ENCODE measurements around the gene AK3. TPM values are rescaled to one million over a fixed set of nuclear protein-coding genes. Genes with fewer than 3 reads are reported as not detected.

AK3 gene
- total and polyA plus RNA-seq, 10 of the 15 experiments (the other 5 are each of a cell fraction or from before 2014, with no cell fraction given): 14.2 to 86.6 (median 43.9) TPM

DNA sequence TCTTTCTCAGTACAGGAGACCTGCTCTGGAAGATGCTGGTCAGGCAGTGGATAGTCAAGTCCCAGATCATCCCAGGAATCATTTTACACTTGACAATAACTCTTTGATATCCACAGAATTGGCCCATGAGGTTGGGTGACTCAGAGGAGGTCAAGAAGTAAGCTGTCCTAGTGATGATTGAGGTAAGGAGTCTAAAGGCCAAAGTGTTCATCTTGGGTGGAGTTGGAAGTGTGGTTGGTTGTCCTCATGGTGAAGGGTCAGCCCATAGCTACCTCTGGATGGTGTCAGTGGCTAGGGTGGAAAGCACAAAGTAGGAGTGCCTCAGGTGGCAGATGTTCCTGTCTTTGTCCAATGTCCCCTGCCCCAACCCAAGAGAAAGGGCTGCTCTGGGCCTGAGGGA is 27.7 kb upstream of the AK3 start:
- Histone ChIP-seq H3K79me2 (ENCODE audit: control insufficient read depth, insufficient read depth, low read length) (no peaks in the 10 kb centered on the region), H2AFZ (ENCODE audit: control insufficient read depth, low read depth, low read length) (no peak overlapping the region), H3K4me1 (ENCODE audit: control insufficient read depth, insufficient read depth, low read length) (peaks cover 6% of the 10 kb centered on the region), H3K27ac (ENCODE audit: control insufficient read depth, insufficient read depth) (no peak overlapping the region), H3K36me3 (ENCODE audit: control insufficient read depth in 2 of 2, insufficient read depth in 2 of 2, low read length in 1 of 2) (no peaks in the 10 kb centered on the region), H3K4me3 (no peak overlapping the region), H3K4me2 (ENCODE audit: control insufficient read depth, insufficient read depth) (no peak overlapping the region), H4K20me1 (ENCODE audit: control insufficient read depth, insufficient read depth) (no peaks in the 10 kb centered on the region), H3K9ac (ENCODE audit: control insufficient read depth, insufficient read depth, low read length) (no peak overlapping the region), H3K27me3 (replicated peaks in 1 of 2; ENCODE audit: control insufficient read depth in 2 of 2, insufficient read depth in 2 of 2, low read length in 1 of 2) (no peaks in the 10 kb centered on the region), H3K9me3 (replicated peaks; ENCODE audit: control insufficient read depth, insufficient read depth, low read length) (no peaks in the 10 kb centered on the region; the same call in 2 of the 3 replicates)
- DNase-seq (ENCODE audit: low read depth, low spot score) (no peak), ATAC-seq (no peak), FAIRE-seq (no peak)
- in situ Hi-C loops (cut with MboI) (no loop called here), intact Hi-C loops (cut with micrococcal nuclease; ENCODE audit: unreplicated experiment) (no loop called here)
- ChIA-PET POLR2A (no interaction called here), CTCF (interaction anchor here (0.5 to 2.8 kb wide), 5 partner anchors 9 to 220 kb away, joined by 3 to 15 read pairs (median 5); no protein-coding TSS in a partner anchor), RAD21 (ENCODE audit: unreplicated experiment) (no interaction called here), SMC1A (ENCODE audit: uncharacterized antibody, unreplicated experiment) (no interaction called here)
- BruUV-seq (replicated peaks): no TSS peak
- TF ChIP-seq YY1 (IDR thresholded peaks at IDR 0.05; ENCODE audit: low read depth, low read length): no peak
- TF ChIP-seq, protein P1, sequence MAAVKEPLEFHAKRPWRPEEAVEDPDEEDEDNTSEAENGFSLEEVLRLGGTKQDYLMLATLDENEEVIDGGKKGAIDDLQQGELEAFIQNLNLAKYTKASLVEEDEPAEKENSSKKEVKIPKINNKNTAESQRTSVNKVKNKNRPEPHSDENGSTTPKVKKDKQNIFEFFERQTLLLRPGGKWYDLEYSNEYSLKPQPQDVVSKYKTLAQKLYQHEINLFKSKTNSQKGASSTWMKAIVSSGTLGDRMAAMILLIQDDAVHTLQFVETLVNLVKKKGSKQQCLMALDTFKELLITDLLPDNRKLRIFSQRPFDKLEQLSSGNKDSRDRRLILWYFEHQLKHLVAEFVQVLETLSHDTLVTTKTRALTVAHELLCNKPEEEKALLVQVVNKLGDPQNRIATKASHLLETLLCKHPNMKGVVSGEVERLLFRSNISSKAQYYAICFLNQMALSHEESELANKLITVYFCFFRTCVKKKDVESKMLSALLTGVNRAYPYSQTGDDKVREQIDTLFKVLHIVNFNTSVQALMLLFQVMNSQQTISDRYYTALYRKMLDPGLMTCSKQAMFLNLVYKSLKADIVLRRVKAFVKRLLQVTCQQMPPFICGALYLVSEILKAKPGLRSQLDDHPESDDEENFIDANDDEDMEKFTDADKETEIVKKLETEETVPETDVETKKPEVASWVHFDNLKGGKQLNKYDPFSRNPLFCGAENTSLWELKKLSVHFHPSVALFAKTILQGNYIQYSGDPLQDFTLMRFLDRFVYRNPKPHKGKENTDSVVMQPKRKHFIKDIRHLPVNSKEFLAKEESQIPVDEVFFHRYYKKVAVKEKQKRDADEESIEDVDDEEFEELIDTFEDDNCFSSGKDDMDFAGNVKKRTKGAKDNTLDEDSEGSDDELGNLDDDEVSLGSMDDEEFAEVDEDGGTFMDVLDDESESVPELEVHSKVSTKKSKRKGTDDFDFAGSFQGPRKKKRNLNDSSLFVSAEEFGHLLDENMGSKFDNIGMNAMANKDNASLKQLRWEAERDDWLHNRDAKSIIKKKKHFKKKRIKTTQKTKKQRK (IDR thresholded peaks at IDR 0.05; ENCODE audit: low read depth, low read length): no peak
- TF ChIP-seq NRF1 (conservative IDR thresholded peaks at IDR 0.05; ENCODE audit: low read depth, low read length): no peak
- TF ChIP-seq EGR1 (IDR thresholded peaks at IDR 0.05; ENCODE audit: borderline replicate concordance in 1 of 2, low read depth in 2 of 2, low read length in 2 of 2): no peak
